Spleen (tissue), 11 donors: Measurements from ENCODE around the gene PACSIN1. TPM values are rescaled to one million over a fixed set of nuclear protein-coding genes. Genes with fewer than 3 reads are reported as not detected.
A peak's percentile ranks its signal among the peaks of the same experiment; 100 is the strongest.
"Not testable (repeated sequence)": the region's sequence is repeated elsewhere in the genome, so short reads cannot be mapped to it uniquely, and the experiment has no call there.

Experiments
- DNase-seq: peaks from one replicate; pipeline ENCODE4 v3.0.0-alpha.2; 2020
- H3K27ac ChIP-seq, 8 donors: fragments of 200-600 bp; sonication (generic) in 7 of 8; 1 replicate in 4 of 8; 2 replicates in 4 of 8; pipeline versions ENCODE4 v1.5.0 to v1.8.0; 2016 to 2021; ENCODE audit warnings: inconsistent platforms in 4 of 8, mild to moderate bottlenecking in 4 of 8, moderate library complexity in 1 of 8
- H3K27me3 ChIP-seq, 7 donors: fragments of 200-600 bp; sonication (generic) in 6 of 7; replicated peaks in 1 of 7; 1 replicate in 4 of 7; 2 replicates in 3 of 7; pipeline versions ENCODE4 v1.5.0 to v1.8.0; 2016 to 2021; ENCODE audit warnings: inconsistent platforms in 3 of 7, mild to moderate bottlenecking in 1 of 7
- H3K36me3 ChIP-seq, 6 donors: fragments of 200-600 bp; sonication (generic) in 5 of 6; 1 replicate in 4 of 6; 2 replicates in 2 of 6; pipeline versions ENCODE4 v1.5.0 to v1.8.0; 2016 to 2021; ENCODE audit warnings: inconsistent platforms in 2 of 6
- H3K4me1 ChIP-seq, 6 donors: fragments of 200-600 bp; sonication (generic) in 5 of 6; 1 replicate in 3 of 6; 2 replicates in 3 of 6; pipeline versions ENCODE4 v1.5.0 to v1.8.0; 2016 to 2021; ENCODE audit warnings: inconsistent platforms in 3 of 6
- H3K4me3 ChIP-seq, 8 donors: fragments of 200-600 bp; sonication (generic) in 7 of 8; 1 replicate in 4 of 8; 2 replicates in 4 of 8; pipeline versions ENCODE4 v1.5.0 to v1.8.0; 2016 to 2021; ENCODE audit warnings: inconsistent platforms in 4 of 8, mild to moderate bottlenecking in 4 of 8, moderate library complexity in 2 of 8
- H3K9me3 ChIP-seq, 8 donors: fragments of 200-600 bp; sonication (generic) in 7 of 8; 1 replicate in 4 of 8; 2 replicates in 4 of 8; pipeline versions ENCODE4 v1.5.0 to v1.8.0; 2016 to 2021; ENCODE audit warnings: inconsistent platforms in 4 of 8
- POLR2A ChIP-seq, 3 donors: fragments of 450-650 bp; IDR thresholded peaks; one replicate each; pipeline ENCODE4 v1.5.1; 2017; ENCODE audit warnings: antibody characterized with exemption in 3 of 3, mild to moderate bottlenecking in 1 of 3
- POLR2AphosphoS5 ChIP-seq, 3 donors: sonication (generic); formaldehyde crosslinking; IDR thresholded peaks; one replicate each; pipeline ENCODE4 v1.5.1; 2017; ENCODE audit warnings: antibody characterized with exemption in 3 of 3
- WGBS, 5 donors: extraction: QIAGEN DNeasy Blood & Tissue Kit in 3 of 5; methylation state at CpG; one replicate each; pipeline versions ENCODE4 v1.1.5 to v1.1.7; 2013 to 2018; 5-methylcytosine and 5-hydroxymethylcytosine counted together
- intact Hi-C: fragments of 100-400 bp; cut with DNase I; formaldehyde crosslinking; loops from one replicate; pipeline ENCODE4 v1.15.0; 2023; ENCODE audit warnings: low total_unique reads
- polyA plus RNA-seq, 3 donors: library from polyadenylated mRNA; stranded (reverse); fragments of 200-250 nt; gene quantifications; one replicate each; pipeline ENCODE4 v1.2.1, GENCODE V29; 2013
- total RNA-seq, 7 donors: library from RNA; depleted of rRNA in 3 of 7; stranded (reverse); fragments of >200 nt in 3 of 7; fragmentation: NEBNext Ultra II Directional in 4 of 7; extraction: Animal tissue kit (Norgen Biotek cat#: 25700) in 4 of 7; gene quantifications; one replicate each; pipeline versions ENCODE4 v1.1.0 to v1.2.1, GENCODE V29; 2016 to 2021
- TF ChIP-seq, protein P1 (sequence below), 11 experiments: fragments of 200-600 bp in 7 of 11; fragments of 450-650 bp in 4 of 11; sonication (generic) in 4 of 11; IDR thresholded peaks in 8 of 11; conservative IDR thresholded peaks in 3 of 11; 1 replicate in 7 of 11; 2 replicates in 4 of 11; pipeline versions ENCODE4 v1.4.0 to v1.8.0; 2016 to 2021; ENCODE audit warnings: antibody characterized with exemption in 11 of 11, inconsistent platforms in 4 of 11, mild to moderate bottlenecking in 1 of 11
- donor health status: healthy with polysubstance abuse.
- donor health status: DM: no; HTN: no; CAD: no; lungs with moderate emphysema.
- donor health status: DM: no; HTN: no; CAD: no.
- donor health status: Bipolar disorder and iron deficiency.
- donor health status: healthy.
- donor health status: DM: no; HTN: no; CAD: no.
- donor health status: DM: yes; HTN: yes; CAD: no.

Gene PACSIN1
- total and polyA plus RNA-seq, 10 donors, result 0.66 to 2.8 (median 1.3) TPM

DNA sequence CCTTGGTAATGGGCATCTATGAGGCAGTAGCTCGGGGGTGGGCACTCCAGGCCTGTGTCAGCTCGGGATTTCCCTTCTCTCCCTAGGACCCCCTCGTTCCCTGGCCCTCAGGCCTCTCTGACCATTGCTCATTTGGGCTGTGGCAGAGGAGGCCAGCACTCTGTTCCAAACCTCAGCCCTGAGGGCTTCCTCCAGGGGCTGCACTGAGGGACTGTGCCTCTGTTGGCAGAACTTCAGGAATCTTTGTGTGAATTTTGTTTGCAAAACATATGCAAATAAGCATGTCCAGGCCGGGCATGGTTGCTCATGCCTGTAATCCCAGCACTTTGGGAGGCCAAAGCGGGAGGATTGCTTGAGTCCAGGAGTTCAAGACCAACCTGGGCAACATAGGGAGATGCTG, 11.0 kb downstream of the PACSIN1 start:
- H3K4me1 ChIP-seq, result no peaks in the 10 kb centered on the region
- H3K4me3 ChIP-seq, result no peak overlapping the region
- intact Hi-C loops, result no loop called here
- TF ChIP-seq POLR2AphosphoS5 (IDR thresholded peaks at IDR 0.05), result no peak
- TF ChIP-seq, protein P1, sequence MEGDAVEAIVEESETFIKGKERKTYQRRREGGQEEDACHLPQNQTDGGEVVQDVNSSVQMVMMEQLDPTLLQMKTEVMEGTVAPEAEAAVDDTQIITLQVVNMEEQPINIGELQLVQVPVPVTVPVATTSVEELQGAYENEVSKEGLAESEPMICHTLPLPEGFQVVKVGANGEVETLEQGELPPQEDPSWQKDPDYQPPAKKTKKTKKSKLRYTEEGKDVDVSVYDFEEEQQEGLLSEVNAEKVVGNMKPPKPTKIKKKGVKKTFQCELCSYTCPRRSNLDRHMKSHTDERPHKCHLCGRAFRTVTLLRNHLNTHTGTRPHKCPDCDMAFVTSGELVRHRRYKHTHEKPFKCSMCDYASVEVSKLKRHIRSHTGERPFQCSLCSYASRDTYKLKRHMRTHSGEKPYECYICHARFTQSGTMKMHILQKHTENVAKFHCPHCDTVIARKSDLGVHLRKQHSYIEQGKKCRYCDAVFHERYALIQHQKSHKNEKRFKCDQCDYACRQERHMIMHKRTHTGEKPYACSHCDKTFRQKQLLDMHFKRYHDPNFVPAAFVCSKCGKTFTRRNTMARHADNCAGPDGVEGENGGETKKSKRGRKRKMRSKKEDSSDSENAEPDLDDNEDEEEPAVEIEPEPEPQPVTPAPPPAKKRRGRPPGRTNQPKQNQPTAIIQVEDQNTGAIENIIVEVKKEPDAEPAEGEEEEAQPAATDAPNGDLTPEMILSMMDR (IDR thresholded peaks at IDR 0.05 in 8 of 11, conservative IDR thresholded peaks at IDR 0.05 in 3 of 11), result no peak
- TF ChIP-seq POLR2A (IDR thresholded peaks at IDR 0.05), result no peak
- no peaks in the 10 kb centered on the region for H3K36me3 ChIP-seq
- 70 to 79% (median 74%) methylated on average over 5 of the region's 5 CpGs for WGBS, 5 donors
- peaks cover 0 to 8% (median 2%) of the 10 kb centered on the region in 8 donors for H3K9me3 ChIP-seq
- no peak overlapping the region for H3K27ac ChIP-seq
- no peaks in the 10 kb centered on the region for H3K27me3 ChIP-seq
- DNase-seq, result peak; percentile 46

DNA sequence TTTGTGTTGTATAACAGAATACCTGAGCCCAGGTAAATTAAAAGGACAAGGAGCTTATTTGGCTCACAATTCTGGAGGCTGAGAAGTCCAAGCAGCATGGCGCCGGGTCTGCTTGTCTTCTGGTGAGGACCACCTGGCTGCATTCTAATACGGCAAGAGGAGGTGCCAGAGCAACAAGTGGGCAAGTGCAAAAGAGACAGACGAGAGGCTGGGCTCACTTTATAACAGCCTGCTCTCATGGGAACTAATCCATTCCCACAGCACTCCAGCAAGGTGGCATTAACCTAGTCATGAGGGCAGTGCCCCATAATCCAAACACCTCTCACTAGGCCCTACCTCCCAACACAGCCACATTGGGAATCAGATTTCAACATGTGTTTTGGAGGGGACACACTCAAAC, 12.9 kb downstream of the PACSIN1 start:
- H3K36me3 ChIP-seq, result no peaks in the 10 kb centered on the region
- TF ChIP-seq, protein P1 (IDR thresholded peaks at IDR 0.05 in 8 of 11, conservative IDR thresholded peaks at IDR 0.05 in 3 of 11), result no peak
- TF ChIP-seq POLR2A (IDR thresholded peaks at IDR 0.05), result no peak
- no peak for TF ChIP-seq POLR2AphosphoS5 (IDR thresholded peaks at IDR 0.05)
- WGBS, 5 donors, result 92 to 99% (median 97%) methylated on average over 4 of the region's 4 CpGs
- DNase-seq, result no peak
- no peaks in the 10 kb centered on the region for H3K4me1 ChIP-seq
- H3K9me3 ChIP-seq, result peaks cover 0 to 7% (median 2%) of the 10 kb centered on the region in 8 donors
- intact Hi-C loops, result no loop called here
- no peak overlapping the region for H3K4me3 ChIP-seq
- no peaks in the 10 kb centered on the region for H3K27me3 ChIP-seq
- no peak overlapping the region for H3K27ac ChIP-seq

DNA sequence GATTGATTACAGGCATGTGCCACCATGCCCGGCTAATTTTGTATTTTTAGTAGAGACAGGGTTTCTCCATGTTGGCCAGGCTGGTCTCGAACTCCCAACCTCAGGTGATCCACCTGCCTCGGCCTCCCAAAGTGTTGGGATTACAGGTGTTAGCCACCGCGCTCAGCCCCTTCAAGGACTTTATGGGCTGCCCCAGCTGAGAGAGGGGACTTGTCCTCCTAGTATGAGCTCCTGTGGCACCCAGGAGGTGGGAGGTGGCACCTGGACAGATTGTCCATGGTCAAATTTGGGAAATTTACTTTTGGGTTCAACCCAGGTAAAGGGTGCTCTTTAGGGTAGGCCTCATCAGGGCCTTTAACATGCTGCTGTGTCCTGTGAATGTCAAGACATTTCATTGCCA, 17.9 kb downstream of the PACSIN1 start:
- H3K27me3 ChIP-seq, H3K9me3 ChIP-seq, H3K36me3 ChIP-seq, H3K4me3 ChIP-seq, intact Hi-C loops, H3K27ac ChIP-seq: not testable (repeated sequence)
- peak; percentile 6 for DNase-seq
- 94 to 100% (median 98%) methylated on average over 4 to 5 of the region's 5 CpGs for WGBS, 5 donors
- peaks cover 0 to 13% (median 1%) of the 10 kb centered on the region in 6 donors for H3K4me1 ChIP-seq

DNA sequence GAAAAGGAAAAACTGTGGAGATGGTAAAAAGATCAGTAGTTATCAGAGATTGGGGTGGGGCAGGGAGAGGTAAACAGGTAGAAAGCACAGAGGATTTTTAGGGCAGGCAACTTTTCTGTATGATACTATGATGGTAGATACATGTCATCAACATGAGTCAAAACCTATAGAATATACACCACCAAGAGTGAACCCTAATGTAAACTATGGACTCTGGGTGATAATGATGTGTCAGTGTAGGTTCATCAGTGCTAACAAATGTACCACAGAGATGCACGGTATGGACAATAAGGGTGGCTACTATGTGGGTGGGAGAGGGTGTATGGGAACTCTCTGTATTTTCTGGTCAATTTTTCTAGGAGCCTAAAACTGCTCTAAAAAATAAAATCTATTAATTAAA, 18.5 kb downstream of the PACSIN1 start:
- no peaks in the 10 kb centered on the region for H3K36me3 ChIP-seq
- no peak overlapping the region for H3K27ac ChIP-seq
- intact Hi-C loops, result no loop called here
- H3K4me1 ChIP-seq, result peaks cover 0 to 13% (median 1%) of the 10 kb centered on the region in 6 donors
- TF ChIP-seq POLR2AphosphoS5 (IDR thresholded peaks at IDR 0.05) (no peak), POLR2A (IDR thresholded peaks at IDR 0.05) (no peak)
- TF ChIP-seq, protein P1 (IDR thresholded peaks at IDR 0.05 in 8 of 11, conservative IDR thresholded peaks at IDR 0.05 in 3 of 11), result no peak
- DNase-seq, result no peak
- no peak overlapping the region for H3K4me3 ChIP-seq
- 59 to 84% (median 72%) methylated on average over 1 of the region's 1 CpG for WGBS, 5 donors
- no peaks in the 10 kb centered on the region for H3K27me3 ChIP-seq
- no peaks in the 10 kb centered on the region for H3K9me3 ChIP-seq

DNA sequence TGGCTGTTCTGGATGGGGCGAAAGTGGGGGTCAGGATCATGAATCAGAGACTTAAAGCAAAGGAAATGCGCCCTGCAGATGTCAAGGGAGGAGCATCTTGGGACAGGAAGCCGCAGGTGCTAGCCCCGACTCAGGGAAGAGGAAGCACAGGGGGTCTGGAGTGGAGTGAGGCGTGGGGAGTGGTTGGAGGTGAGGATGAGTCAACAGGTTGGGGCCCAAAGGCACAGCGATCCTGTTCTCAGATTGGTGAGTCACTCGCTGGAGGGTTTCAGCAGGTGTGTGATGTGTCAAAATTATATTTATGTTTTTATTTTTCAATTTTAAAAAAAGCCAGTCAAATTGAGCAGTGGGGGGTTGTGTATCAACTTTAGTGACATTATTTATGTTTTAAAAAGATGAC, 19.0 kb downstream of the PACSIN1 start:
- no peaks in the 10 kb centered on the region for H3K9me3 ChIP-seq
- TF ChIP-seq POLR2A (IDR thresholded peaks at IDR 0.05), result no peak
- TF ChIP-seq, protein P1 (IDR thresholded peaks at IDR 0.05 in 8 of 11, conservative IDR thresholded peaks at IDR 0.05 in 3 of 11), result no peak
- peak in 1 of 3 donors; percentile 34 for TF ChIP-seq POLR2AphosphoS5 (IDR thresholded peaks at IDR 0.05)
- H3K27ac ChIP-seq, result no peak overlapping the region
- intact Hi-C loops, result no loop called here
- H3K27me3 ChIP-seq, result no peaks in the 10 kb centered on the region
- H3K4me3 ChIP-seq, result no peak overlapping the region
- DNase-seq, result peak; percentile 62
- 27 to 40% (median 31%) methylated on average over 7 of the region's 7 CpGs for WGBS, 5 donors
- no peaks in the 10 kb centered on the region for H3K36me3 ChIP-seq
- peaks cover 0 to 13% (median 1%) of the 10 kb centered on the region in 6 donors for H3K4me1 ChIP-seq
